Hypothalamus (tissue), 51 donors: ENCODE results near the gene BEND5.

ENCODE experiments used
- DNase-seq, 51 donors: peaks; one replicate each; lab custom pipeline; 2025; lab: John Stamatoyannopoulos, UW

Gene BEND5

GRCh38 chr1:48684381-48684780 lies 92.3 kb downstream of the BEND5 start:
- DNase-seq: no peak

GRCh38 chr1:48683839-48684238 lies 92.9 kb downstream of the BEND5 start:
- no peak for DNase-seq

- no peak for DNase-seq
Observed at GRCh38 chr1:48681476-48682305, 95.0 kb downstream of the BEND5 start.

GRCh38 chr1:48680411-48681035 lies 96.2 kb downstream of the BEND5 start:
- DNase-seq: no peak

GRCh38 chr1:48679859-48680258 lies 96.8 kb downstream of the BEND5 start:
- no peak for DNase-seq

- DNase-seq: no peak
Observed at GRCh38 chr1:48678710-48679505, 97.8 kb downstream of the BEND5 start.
